Stimulated activated CD8-positive, alpha-beta memory T cell treated with anti-CD3 and anti-CD28 coated beads, Interleukin-2, amount 100 ng/mL, for 48 hours (primary cell): Measurements from ENCODE around the gene GBA3.

Experiments used
- DNase-seq, 2 donors: peaks; one replicate each; pipeline ENCODE4 v3.0.0-alpha.2; 2020; ENCODE audit warnings: low read depth in 2 of 2

GBA3 gene

GRCh38 chr4:22692736-22693135 is at the start of gene GBA3:
Gene GBA3, plus strand, starts transcription at chr4:22692937.
- no peak for DNase-seq

DNA sequence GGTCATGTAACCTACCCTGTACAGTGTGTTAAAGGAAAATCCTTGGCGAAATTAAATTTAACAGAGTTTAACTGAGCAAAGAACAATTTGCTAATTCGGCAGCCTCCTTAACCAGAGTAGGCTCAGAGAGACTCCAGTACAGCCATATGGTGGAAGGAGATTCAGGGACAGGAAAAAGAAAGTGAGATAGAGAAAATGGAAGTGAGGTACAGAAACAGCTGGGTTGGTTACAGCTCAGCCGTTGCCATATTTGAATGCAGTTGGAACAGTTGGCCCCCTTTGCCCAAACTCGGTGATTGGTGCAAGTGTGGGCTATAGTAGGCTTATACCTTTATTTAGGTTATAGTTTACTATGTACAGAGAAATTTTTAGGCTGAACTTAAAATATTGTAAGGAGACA is 48.8 kb upstream of the GBA3 start:
- DNase-seq, result no peak

DNA sequence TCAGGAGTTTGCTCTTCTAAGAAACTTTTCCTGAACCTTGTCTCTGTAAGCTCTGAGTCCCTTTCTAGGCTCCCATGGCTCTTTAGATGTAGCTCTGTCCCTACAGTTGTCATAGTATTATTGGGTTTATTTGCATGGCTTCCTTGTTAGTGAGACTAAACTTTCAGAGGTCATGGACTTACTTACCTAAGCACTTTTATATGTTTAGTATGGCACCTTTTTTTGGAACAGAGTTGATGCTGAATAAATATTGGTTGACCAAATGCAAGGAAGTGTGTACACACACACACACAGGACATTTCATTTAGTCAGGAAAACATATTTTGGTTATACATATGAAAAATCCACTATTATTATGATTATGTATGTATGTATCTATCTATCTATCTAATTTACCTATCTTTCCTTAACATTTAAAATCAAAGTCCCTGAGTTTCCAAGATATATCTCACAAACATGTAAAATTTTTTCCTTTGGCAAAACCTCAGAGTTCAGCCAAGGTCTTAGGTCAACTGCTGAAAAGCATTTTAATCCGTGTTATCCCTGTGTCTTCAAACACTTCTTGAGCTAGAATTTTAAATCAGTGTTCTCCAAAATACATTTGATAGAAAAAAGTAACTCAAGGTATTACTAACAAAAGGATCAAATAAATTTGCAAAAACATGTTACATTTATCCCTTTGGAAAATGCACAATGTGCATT is 47.1 kb upstream of the GBA3 start:
- no peak for DNase-seq

DNA sequence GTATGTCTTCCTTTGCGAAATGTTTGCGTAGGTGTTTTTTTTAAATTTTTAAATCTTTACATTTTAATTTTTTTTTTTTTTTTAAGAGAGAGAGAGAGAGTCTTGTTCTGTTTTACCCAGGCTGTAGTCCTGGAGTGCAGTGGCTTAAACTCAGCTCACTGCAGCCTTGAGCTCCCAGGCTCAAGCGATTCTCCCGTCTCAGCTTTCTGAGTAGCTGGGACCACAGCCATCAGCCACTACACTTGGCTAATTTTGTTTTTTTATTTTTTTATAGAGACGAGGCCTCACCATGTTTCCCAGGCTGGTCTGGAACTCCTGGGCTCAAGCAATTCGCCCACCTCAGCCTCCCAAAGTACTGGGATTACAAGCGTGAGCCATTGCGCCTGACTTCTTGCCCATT is 43.7 kb upstream of the GBA3 start:
- no peak for DNase-seq

- DNase-seq, result no peak
These were observed 42.0 kb upstream of the GBA3 start for GRCh38 chr4:22650771-22651170.

DNA sequence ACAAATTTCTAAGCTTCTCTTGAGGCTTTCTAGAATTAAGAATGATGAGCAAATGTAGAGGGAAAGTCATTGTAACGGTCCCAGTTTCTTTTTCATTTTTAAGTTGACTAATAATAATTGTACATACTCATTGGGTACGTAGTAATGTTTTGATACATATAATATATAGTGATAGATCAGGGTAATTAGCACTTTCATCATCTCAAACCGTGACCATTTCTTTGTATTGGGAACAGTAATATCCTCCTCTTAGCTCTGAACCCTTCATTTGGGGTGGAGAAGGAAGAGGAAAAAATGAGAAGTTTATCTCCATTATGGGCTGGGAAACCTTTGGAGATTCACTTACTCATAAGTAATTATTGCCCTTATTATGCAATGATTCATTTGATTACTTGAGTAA is 39.0 kb upstream of the GBA3 start:
- DNase-seq, result no peak

GRCh38 chr4:22661443-22661842 is 31.3 kb upstream of the GBA3 start:
- DNase-seq, result no peak

GRCh38 chr4:22667332-22667940 is 25.3 kb upstream of the GBA3 start:
- DNase-seq, result no peak

DNA sequence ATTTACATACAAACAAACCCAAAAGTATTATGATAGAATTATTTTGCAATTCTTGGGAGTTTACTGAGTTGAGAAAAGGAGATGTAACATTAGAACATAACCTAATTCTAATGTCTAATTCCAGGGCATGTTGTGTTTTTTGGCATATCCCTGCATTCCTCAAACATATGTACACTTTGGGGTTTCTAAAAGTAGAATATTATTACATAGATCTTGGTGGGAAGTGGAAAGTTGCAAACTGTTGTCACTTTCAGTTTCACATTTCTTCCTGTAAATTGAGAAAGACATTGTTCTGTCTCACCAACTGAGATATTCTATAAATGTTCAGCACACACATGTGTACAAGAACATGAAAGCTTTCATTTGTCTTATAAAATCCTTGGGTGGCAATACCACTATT is 24.4 kb upstream of the GBA3 start:
- no peak for DNase-seq

GRCh38 chr4:22668702-22669101 is 24.0 kb upstream of the GBA3 start:
- no peak for DNase-seq

DNA sequence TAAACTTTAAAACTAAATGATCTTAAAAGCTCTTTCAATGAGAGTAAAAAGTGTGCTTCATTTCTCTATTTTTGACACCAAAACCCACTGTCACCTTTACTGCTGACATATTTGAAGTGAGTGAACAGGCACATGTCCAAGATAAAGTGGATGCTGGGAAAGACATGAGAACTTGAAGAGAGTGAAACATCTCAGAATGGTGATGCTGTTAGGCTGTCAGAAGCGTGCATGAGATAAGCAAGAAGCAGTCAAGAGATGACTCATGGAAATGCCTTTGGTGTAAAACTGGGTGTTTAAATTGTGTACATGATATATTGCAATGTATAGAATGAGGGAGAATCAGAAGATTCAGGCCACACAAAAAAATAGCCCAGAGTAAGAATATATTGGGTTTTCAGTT is 21.8 kb upstream of the GBA3 start:
- no peak for DNase-seq

DNA sequence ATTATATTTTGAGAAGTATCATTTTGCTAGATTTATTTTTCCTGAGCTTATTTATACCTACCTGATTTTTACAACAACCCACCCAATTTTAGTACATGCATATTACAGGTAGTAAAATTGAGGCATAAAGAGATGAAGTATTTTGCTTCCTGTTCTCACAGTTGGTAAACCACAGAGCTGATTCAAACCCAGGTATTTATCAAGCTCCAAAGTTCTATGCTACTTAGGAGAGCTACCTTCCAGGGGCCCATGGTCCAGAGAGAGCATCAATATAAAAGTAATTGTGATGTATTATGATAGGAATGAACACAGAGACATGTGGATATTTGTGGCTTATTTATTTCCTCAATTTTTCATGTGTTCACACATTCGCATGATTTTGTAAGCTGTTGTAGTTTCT is 20.2 kb upstream of the GBA3 start:
- no peak for DNase-seq

DNA sequence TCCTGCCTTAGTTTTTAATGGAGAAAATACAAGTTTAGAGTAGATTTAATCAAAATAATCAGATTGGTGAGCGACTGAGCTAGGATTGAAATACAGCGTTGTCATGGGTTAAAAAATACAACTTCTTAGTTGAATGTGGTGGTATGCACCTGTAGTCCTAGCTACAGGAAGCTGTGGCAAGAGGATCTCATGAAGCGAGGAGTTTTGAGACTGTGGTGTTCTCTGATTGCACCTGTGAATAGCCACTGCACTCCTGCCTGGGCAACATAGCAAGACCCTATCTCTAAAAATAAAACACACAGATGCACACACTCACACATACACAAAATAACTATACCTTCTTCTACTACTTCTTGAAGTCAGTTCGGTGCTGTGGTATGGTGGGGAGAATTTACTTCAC is 19.8 kb upstream of the GBA3 start:
- DNase-seq, result no peak

DNA sequence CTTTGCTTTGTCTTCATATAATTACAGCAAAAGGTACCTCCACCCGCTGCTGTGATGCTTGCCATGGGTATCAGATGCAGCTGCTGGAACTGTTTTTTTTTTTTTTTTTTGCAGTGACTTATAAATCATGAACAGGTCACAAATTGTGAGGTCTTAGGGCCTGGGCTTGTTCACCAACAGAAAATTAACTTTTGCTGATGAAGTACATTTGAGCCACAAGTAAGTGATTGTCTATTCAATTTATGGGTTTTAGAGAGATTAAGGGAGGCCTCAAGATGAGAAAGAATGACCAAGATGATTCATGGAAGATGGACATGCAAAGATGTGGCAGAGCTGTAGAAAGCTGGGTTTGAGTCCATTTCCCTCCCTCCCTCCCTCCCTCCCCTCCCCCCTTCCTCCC is 18.0 kb upstream of the GBA3 start:
- no peak for DNase-seq

- DNase-seq, result no peak
These were observed 16.7 kb upstream of the GBA3 start for GRCh38 chr4:22676063-22676462.

DNA sequence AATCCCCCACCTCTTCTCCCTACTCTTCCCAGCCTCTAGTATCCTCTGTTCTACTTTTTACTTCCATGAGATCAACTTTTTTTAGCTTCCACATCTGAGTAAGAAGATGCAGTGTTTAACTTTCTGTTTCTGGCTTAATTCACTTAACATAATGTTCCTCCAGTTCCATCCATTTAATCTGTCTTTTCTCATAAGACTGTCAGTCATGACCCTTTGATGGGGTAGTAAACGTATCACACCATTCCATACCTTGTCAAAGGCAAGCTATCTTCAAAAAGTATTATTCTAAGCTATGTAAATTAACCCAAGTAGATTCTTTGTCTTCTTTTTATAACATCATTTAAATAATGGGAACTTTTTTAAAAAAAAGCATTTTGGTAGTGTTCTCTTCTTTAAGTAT is 15.0 kb upstream of the GBA3 start:
- no peak for DNase-seq

- no peak for DNase-seq
These were observed 13.5 kb upstream of the GBA3 start for GRCh38 chr4:22678940-22679854.

DNA sequence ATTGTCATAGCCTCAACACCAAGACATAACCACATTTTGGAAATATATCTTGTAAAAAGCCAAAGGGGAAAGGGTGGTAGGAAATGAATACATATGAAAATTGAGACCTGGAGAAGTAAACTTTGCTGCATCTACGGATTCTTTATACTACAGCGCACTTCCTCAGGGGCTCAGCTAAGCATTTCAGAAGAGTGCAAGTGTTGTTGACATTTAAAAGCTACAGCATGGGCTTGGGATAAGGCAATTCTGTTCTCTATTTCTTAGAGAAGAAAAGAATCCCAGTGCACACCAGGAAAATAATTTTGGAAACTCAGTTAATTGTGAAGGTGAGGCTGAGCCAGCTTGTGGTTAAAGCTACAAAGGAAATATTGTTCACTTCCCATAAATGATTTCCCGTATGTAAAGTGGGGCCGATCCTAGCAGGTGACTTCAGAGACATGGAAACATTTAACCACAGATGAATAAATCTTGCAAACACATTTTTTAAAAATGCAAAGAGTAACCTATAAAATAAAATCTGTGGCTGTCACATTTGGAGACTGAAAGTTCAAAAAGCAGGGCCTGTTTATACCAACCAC is 12.6 kb upstream of the GBA3 start:
- no peak for DNase-seq

DNA sequence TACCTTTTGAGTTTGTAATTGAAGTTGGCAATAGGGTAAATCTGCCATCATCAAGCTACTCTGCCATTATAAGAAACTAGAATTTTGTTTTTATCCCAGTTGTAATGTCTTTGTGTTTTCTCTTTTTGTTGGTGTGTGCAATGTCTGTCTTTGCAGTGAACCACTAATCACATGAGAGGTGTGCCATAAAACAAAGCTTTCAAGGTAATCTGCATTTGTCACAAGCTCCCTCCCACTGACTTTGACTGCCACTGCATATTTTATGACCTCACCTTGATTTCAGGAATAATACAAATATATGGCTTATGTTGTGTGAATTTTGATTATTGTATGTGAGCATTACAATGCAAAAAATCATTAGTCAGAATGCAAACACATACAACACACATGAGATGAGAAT is 9.0 kb upstream of the GBA3 start:
- DNase-seq, result no peak

GRCh38 chr4:22686141-22686540 is 6.6 kb upstream of the GBA3 start:
- DNase-seq, result no peak

DNA sequence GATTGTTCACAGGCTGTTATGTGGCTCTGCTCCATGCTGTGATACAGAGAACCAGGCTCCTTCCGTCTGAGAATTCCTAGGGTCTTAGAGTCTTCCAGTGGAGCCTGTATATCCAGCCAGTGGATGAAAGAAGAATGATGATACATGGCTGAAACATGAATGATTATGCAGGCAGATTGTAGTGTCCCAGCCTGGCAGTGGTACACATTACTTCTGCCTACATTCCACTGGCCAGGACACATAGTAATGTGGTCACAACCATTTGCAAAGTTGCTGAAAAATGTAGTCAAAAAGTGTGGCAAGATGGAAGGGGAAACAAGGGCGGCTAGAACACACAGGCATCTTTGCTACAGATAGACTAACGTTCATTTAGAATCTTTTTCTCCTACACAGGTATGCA is 4.5 kb upstream of the GBA3 start:
- DNase-seq, result no peak

- no peak for DNase-seq
These were observed 3.3 kb upstream of the GBA3 start for GRCh38 chr4:22689428-22689827.

DNA sequence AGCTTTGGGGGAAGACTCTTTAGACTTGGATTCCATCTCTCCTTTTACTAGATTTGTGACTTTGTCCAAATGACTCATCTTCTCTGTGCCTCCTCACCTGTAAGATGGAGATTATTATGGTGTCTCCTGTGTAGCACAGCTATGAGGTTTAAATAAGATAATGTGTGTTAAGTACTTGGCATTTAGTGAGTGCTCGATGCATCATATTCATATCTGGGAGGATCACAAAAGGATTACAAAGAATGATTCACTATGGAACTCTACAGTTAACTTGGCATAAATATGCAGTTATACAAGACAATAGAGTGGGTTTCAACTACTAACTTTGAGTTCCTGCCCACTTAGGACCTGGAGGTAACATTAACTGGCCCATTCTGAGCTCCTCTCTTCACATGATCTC is 2.3 kb downstream of the GBA3 start:
- no peak for DNase-seq
